Spleen (tissue), 3 donors: ENCODE measurements around the gene TMCO4.

ENCODE experiments used
- POLR2A ChIP-seq, 3 donors: fragments of 450-650 bp; IDR thresholded peaks; one replicate each; pipeline ENCODE4 v1.5.1; 2017; ENCODE audit warnings: antibody characterized with exemption in 3 of 3, mild to moderate bottlenecking in 1 of 3
- POLR2AphosphoS5 ChIP-seq, 3 donors: sonication (generic); formaldehyde crosslinking; IDR thresholded peaks; one replicate each; pipeline ENCODE4 v1.5.1; 2017; ENCODE audit warnings: antibody characterized with exemption in 3 of 3

DNA sequence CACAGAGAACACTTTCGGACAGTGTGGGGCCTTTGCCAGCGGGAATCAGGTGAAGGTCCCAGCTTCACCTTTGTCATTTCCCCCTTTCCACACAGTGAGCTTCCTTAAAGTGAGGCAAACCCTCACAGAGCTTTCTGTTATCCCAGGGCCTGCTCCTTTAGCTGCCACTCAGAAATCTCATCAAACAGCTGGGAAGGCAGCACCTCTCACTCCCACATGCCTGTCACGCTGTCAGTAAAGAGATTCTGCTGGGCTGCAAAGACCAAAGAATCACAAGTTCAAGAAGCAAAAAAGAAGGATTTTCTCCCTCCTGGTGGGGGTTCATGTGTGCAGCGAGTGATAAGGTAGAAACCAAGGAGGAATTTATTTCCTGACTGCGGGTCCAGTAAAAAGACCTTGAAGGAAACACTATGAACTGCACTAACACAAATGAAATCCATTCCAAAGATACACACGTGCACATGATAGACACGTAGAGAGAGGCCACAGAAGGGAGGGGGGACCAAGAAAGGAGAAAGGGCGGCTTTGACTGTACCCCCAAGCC is 91.1 kb downstream of the TMCO4 start:
- no peak for TF ChIP-seq POLR2AphosphoS5 (IDR thresholded peaks at IDR 0.05)
- no peak for TF ChIP-seq POLR2A (IDR thresholded peaks at IDR 0.05)
